ENCODE data around the gene CAMK2A. TPM values are rescaled to one million over a fixed set of nuclear protein-coding genes. Genes with fewer than 3 reads are reported as not detected.
"Not testable (repeated sequence)": the region's sequence is repeated elsewhere in the genome, so short reads cannot be mapped to it uniquely, and the experiment has no call there.

Gene CAMK2A
- total RNA-seq, 1 donor from 2014 or later: 22.7 TPM

GRCh38 chr5:150263375-150263775, 26.2 kb downstream of the CAMK2A start:
- DNase-seq (ENCODE audit: low spot score): no peak
- intact Hi-C loops (cut with DNase I): no loop called here

GRCh38 chr5:150262502-150262901, 27.1 kb downstream of the CAMK2A start:
- DNase-seq (ENCODE audit: low spot score): no peak
- intact Hi-C loops (cut with DNase I): no loop called here

GRCh38 chr5:150261231-150261630, 28.3 kb downstream of the CAMK2A start:
- intact Hi-C loops (cut with DNase I): no loop called here
- DNase-seq (ENCODE audit: low spot score): no peak

GRCh38 chr5:150258130-150258529, 31.4 kb downstream of the CAMK2A start:
- intact Hi-C loops (cut with DNase I): no loop called here
- DNase-seq (ENCODE audit: low spot score): no peak

- no peak for DNase-seq (ENCODE audit: low spot score)
- intact Hi-C loops (cut with DNase I): no loop called here
These were observed 32.1 kb downstream of the CAMK2A start for GRCh38 chr5:150257424-150257823.

GRCh38 chr5:150256410-150257064, 33.0 kb downstream of the CAMK2A start:
- DNase-seq (ENCODE audit: low spot score): no peak
- intact Hi-C loops (cut with DNase I): no loop called here

- intact Hi-C loops (cut with DNase I): no loop called here
- DNase-seq (ENCODE audit: low spot score): no peak
These were observed 33.7 kb downstream of the CAMK2A start for GRCh38 chr5:150255659-150256409.

- DNase-seq (ENCODE audit: low spot score): no peak
- intact Hi-C loops (cut with DNase I): no loop called here
These were observed 34.8 kb downstream of the CAMK2A start for GRCh38 chr5:150254774-150255173.

GRCh38 chr5:150254363-150254762, 35.2 kb downstream of the CAMK2A start:
- no peak for DNase-seq (ENCODE audit: low spot score)
- intact Hi-C loops (cut with DNase I): no loop called here

- DNase-seq (ENCODE audit: low spot score): no peak
- intact Hi-C loops (cut with DNase I): no loop called here
These were observed 36.0 kb downstream of the CAMK2A start for GRCh38 chr5:150253416-150254208.

GRCh38 chr5:150252489-150252888, 37.1 kb downstream of the CAMK2A start:
- intact Hi-C loops (cut with DNase I): no loop called here
- DNase-seq (ENCODE audit: low spot score): no peak

GRCh38 chr5:150251504-150251903, 38.1 kb downstream of the CAMK2A start:
- no peak for DNase-seq (ENCODE audit: low spot score)
- intact Hi-C loops (cut with DNase I): no loop called here

- no peak for DNase-seq (ENCODE audit: low spot score)
- intact Hi-C loops (cut with DNase I): loop anchor here (10.0 kb wide), 1 partner anchor 105 kb away; the partner anchor contains the start of gene TCOF1
These were observed 39.8 kb downstream of the CAMK2A start for GRCh38 chr5:150249744-150250143.

GRCh38 chr5:150248946-150249345, 40.6 kb downstream of the CAMK2A start:
- no peak for DNase-seq (ENCODE audit: low spot score)
- intact Hi-C loops (cut with DNase I): loop anchor here (10.0 kb wide), 1 partner anchor 106 kb away; the partner anchor contains the start of gene TCOF1

- not testable (repeated sequence) for DNase-seq (ENCODE audit: low spot score)
- intact Hi-C loops (cut with DNase I): loop anchor here (10.0 kb wide), 1 partner anchor 106 kb away; the partner anchor contains the start of gene TCOF1
These were observed 41.1 kb downstream of the CAMK2A start for GRCh38 chr5:150248493-150248892.

GRCh38 chr5:150247726-150248125, 41.8 kb downstream of the CAMK2A start:
- DNase-seq (ENCODE audit: low spot score): no peak
- intact Hi-C loops (cut with DNase I): loop anchor here (10.0 kb wide), 1 partner anchor 107 kb away; the partner anchor contains the start of gene TCOF1

GRCh38 chr5:150246835-150247234, 42.7 kb downstream of the CAMK2A start:
- intact Hi-C loops (cut with DNase I): loop anchor here (10.0 kb wide), 1 partner anchor 108 kb away; the partner anchor contains the start of gene TCOF1
- no peak for DNase-seq (ENCODE audit: low spot score)

GRCh38 chr5:150246429-150246828, 43.1 kb downstream of the CAMK2A start:
- intact Hi-C loops (cut with DNase I): loop anchor here (10.0 kb wide), 1 partner anchor 108 kb away; the partner anchor contains the start of gene TCOF1
- no peak for DNase-seq (ENCODE audit: low spot score)

- DNase-seq (ENCODE audit: low spot score): no peak
These were observed 43.8 kb downstream of the CAMK2A start for GRCh38 chr5:150245808-150246207.

More at GRCh38 chr5:150245808-150246207, 43.8 kb downstream of the CAMK2A start:
- intact Hi-C loops (cut with DNase I): loop anchor here (10.0 kb wide), 1 partner anchor 109 kb away; the partner anchor contains the start of gene TCOF1

Data from cardiac septum (tissue), 1 donor.